WTC11 (cell line): Measurements from ENCODE around the gene PXMP2. TPM values are rescaled to one million over a fixed set of nuclear protein-coding genes. Genes with fewer than 3 reads are reported as not detected.

Source experiments
- GTF2I ChIP-seq: fragments of 250-450 bp; sonication (Bioruptor Pico); conservative IDR thresholded peaks from 2 replicates; pipeline ENCODE4 v1.4.0; 2021; ENCODE audit warnings: mild to moderate bottlenecking
- NFATC4 ChIP-seq: fragments of 250-450 bp; sonication (Bioruptor Pico); IDR thresholded peaks from 2 replicates; pipeline ENCODE4 v1.9.0; 2021; ENCODE audit warnings: mild to moderate bottlenecking
- NR3C1 ChIP-seq: sonication (generic); formaldehyde crosslinking; conservative IDR thresholded peaks from 2 replicates; pipeline ENCODE4 v1.8.1; 2023; ENCODE audit warnings: low read depth, mild to moderate bottlenecking, missing genetic modification reagents
- OVOL2 ChIP-seq: fragments of 250-450 bp; sonication (Bioruptor Pico); IDR thresholded peaks from 2 replicates; pipeline ENCODE4 v1.9.0; 2021; ENCODE audit warnings: mild to moderate bottlenecking, borderline replicate concordance
- RELA ChIP-seq: sonication (generic); formaldehyde crosslinking; IDR thresholded peaks from 2 replicates; pipeline ENCODE4 v1.8.1; 2022; ENCODE audit warnings: missing genetic modification reagents, mild to moderate bottlenecking, borderline replicate concordance
- SOX15 ChIP-seq: fragments of 250-450 bp; sonication (Bioruptor Pico); IDR thresholded peaks from 2 replicates; pipeline ENCODE4 v1.9.0; 2021; ENCODE audit warnings: mild to moderate bottlenecking
- ZNF396 ChIP-seq: fragments of 250-450 bp; sonication (Bioruptor Pico); IDR thresholded peaks from 2 replicates; pipeline ENCODE4 v1.8.0; 2021; ENCODE audit warnings: mild to moderate bottlenecking, moderate library complexity, borderline replicate concordance
- ZNF423 ChIP-seq: fragments of 250-450 bp; sonication (Bioruptor Pico); IDR thresholded peaks from 2 replicates; pipeline ENCODE4 v2.1.2; 2022; ENCODE audit warnings: mild to moderate bottlenecking, moderate library complexity
- ZNF671 ChIP-seq: fragments of 250-450 bp; sonication (Bioruptor Pico); IDR thresholded peaks from 2 replicates; pipeline ENCODE4 v1.8.0; 2021; ENCODE audit warnings: mild to moderate bottlenecking
- total RNA-seq: library from RNA; stranded (reverse); gene quantifications from 3 replicates; pipeline ENCODE4 v1.2.3, GENCODE V29; 2021
- TF ChIP-seq, protein P1 (sequence below): sonication (generic); formaldehyde crosslinking; conservative IDR thresholded peaks from 2 replicates; pipeline ENCODE4 v1.8.1; 2023; ENCODE audit warnings: mild to moderate bottlenecking, low read depth, missing genetic modification reagents, moderate library complexity
- TF ChIP-seq, protein P2 (sequence below): sonication (generic); formaldehyde crosslinking; IDR thresholded peaks from 2 replicates; pipeline ENCODE4 v1.8.0; 2022; ENCODE audit warnings: mild to moderate bottlenecking, missing genetic modification reagents
- TF ChIP-seq, protein P3 (sequence below): sonication (generic); formaldehyde crosslinking; conservative IDR thresholded peaks from 2 replicates; pipeline ENCODE4 v1.8.1; 2022; ENCODE audit warnings: mild to moderate bottlenecking, missing genetic modification reagents
- TF ChIP-seq, protein P4 (sequence below): sonication (generic); formaldehyde crosslinking; IDR thresholded peaks from 2 replicates; pipeline ENCODE4 v1.8.0; 2022; ENCODE audit warnings: missing genetic modification reagents
- TF ChIP-seq, protein P5 (sequence below): sonication (generic); formaldehyde crosslinking; IDR thresholded peaks from 2 replicates; pipeline ENCODE4 v1.8.1; 2022; ENCODE audit warnings: mild to moderate bottlenecking, missing genetic modification reagents, moderate library complexity, borderline replicate concordance
- TF ChIP-seq, protein P6 (sequence below): fragments of 250-450 bp; sonication (Bioruptor Pico); IDR thresholded peaks from 2 replicates; pipeline ENCODE4 v1.9.0; 2021; ENCODE audit warnings: mild to moderate bottlenecking
- TF ChIP-seq, protein P7 (sequence below): sonication (generic); formaldehyde crosslinking; IDR thresholded peaks from 2 replicates; pipeline ENCODE4 v1.8.0; 2023; ENCODE audit warnings: missing genetic modification reagents, mild to moderate bottlenecking, borderline replicate concordance
- TF ChIP-seq, protein P8 (sequence below): sonication (generic); formaldehyde crosslinking; IDR thresholded peaks from 2 replicates; pipeline ENCODE4 v1.8.1; 2022; ENCODE audit warnings: missing genetic modification reagents, borderline replicate concordance

PXMP2 gene
- total RNA-seq, 1 experiment from 2014 or later: 12.6 TPM

DNA sequence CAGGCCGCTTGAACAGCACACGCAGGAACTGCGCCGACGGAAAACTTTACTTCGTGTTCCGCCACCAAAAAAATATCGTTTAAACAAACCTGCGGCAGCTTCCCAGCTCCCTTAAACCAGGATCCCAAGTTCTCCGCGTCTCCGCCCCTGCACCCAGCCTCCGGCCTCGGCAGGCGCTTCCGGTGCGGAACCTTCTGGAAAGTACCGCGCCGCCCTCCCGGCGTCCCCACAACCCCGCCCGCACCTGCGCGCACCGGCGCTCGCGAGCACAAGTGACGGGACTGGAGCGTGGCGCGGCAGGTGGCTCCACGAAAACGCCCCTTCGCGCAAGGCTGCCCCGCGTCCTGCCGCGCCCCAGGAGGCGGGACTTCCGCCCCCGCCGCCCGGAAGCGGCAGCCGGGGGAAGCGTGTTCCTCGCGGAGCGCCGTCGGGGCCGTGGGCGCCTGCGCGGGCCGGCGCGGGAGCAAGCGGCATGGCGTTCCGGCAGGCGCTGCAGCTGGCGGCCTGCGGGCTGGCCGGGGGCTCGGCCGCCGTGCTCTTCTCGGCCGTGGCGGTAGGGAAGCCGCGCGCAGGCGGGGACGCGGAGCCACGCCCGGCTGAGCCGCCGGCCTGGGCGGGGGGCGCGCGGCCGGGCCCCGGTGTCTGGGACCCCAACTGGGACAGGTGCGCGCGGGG is 23.2 kb downstream of the PXMP2 start, which contains the start of gene PGAM5 (continued):
- TF ChIP-seq, protein P1, sequence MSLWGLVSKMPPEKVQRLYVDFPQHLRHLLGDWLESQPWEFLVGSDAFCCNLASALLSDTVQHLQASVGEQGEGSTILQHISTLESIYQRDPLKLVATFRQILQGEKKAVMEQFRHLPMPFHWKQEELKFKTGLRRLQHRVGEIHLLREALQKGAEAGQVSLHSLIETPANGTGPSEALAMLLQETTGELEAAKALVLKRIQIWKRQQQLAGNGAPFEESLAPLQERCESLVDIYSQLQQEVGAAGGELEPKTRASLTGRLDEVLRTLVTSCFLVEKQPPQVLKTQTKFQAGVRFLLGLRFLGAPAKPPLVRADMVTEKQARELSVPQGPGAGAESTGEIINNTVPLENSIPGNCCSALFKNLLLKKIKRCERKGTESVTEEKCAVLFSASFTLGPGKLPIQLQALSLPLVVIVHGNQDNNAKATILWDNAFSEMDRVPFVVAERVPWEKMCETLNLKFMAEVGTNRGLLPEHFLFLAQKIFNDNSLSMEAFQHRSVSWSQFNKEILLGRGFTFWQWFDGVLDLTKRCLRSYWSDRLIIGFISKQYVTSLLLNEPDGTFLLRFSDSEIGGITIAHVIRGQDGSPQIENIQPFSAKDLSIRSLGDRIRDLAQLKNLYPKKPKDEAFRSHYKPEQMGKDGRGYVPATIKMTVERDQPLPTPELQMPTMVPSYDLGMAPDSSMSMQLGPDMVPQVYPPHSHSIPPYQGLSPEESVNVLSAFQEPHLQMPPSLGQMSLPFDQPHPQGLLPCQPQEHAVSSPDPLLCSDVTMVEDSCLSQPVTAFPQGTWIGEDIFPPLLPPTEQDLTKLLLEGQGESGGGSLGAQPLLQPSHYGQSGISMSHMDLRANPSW (CRISPR knock-in tag): peak; percentile 51; the same call in 1 of the 2 replicates
- TF ChIP-seq RELA (no peak), NR3C1 (no peak), ZNF423 (CRISPR knock-in tag) (no peak), GTF2I (CRISPR knock-in tag) (no peak), ZNF396 (CRISPR knock-in tag) (no peak), NFATC4 (CRISPR knock-in tag) (no peak), OVOL2 (no peak), SOX15 (CRISPR knock-in tag) (no peak), ZNF671 (CRISPR knock-in tag) (no peak)
- TF ChIP-seq, protein P2, sequence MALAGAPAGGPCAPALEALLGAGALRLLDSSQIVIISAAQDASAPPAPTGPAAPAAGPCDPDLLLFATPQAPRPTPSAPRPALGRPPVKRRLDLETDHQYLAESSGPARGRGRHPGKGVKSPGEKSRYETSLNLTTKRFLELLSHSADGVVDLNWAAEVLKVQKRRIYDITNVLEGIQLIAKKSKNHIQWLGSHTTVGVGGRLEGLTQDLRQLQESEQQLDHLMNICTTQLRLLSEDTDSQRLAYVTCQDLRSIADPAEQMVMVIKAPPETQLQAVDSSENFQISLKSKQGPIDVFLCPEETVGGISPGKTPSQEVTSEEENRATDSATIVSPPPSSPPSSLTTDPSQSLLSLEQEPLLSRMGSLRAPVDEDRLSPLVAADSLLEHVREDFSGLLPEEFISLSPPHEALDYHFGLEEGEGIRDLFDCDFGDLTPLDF (CRISPR knock-in tag): peak; percentile 75; the same call in 1 of the 2 replicates
- TF ChIP-seq, protein P3, sequence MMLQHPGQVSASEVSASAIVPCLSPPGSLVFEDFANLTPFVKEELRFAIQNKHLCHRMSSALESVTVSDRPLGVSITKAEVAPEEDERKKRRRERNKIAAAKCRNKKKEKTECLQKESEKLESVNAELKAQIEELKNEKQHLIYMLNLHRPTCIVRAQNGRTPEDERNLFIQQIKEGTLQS (CRISPR knock-in tag): no peak
- TF ChIP-seq, protein P4, sequence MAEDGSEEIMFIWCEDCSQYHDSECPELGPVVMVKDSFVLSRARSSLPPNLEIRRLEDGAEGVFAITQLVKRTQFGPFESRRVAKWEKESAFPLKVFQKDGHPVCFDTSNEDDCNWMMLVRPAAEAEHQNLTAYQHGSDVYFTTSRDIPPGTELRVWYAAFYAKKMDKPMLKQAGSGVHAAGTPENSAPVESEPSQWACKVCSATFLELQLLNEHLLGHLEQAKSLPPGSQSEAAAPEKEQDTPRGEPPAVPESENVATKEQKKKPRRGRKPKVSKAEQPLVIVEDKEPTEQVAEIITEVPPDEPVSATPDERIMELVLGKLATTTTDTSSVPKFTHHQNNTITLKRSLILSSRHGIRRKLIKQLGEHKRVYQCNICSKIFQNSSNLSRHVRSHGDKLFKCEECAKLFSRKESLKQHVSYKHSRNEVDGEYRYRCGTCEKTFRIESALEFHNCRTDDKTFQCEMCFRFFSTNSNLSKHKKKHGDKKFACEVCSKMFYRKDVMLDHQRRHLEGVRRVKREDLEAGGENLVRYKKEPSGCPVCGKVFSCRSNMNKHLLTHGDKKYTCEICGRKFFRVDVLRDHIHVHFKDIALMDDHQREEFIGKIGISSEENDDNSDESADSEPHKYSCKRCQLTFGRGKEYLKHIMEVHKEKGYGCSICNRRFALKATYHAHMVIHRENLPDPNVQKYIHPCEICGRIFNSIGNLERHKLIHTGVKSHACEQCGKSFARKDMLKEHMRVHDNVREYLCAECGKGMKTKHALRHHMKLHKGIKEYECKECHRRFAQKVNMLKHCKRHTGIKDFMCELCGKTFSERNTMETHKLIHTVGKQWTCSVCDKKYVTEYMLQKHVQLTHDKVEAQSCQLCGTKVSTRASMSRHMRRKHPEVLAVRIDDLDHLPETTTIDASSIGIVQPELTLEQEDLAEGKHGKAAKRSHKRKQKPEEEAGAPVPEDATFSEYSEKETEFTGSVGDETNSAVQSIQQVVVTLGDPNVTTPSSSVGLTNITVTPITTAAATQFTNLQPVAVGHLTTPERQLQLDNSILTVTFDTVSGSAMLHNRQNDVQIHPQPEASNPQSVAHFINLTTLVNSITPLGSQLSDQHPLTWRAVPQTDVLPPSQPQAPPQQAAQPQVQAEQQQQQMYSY: no peak; the same call in 1 of the 2 replicates
- TF ChIP-seq, protein P5, sequence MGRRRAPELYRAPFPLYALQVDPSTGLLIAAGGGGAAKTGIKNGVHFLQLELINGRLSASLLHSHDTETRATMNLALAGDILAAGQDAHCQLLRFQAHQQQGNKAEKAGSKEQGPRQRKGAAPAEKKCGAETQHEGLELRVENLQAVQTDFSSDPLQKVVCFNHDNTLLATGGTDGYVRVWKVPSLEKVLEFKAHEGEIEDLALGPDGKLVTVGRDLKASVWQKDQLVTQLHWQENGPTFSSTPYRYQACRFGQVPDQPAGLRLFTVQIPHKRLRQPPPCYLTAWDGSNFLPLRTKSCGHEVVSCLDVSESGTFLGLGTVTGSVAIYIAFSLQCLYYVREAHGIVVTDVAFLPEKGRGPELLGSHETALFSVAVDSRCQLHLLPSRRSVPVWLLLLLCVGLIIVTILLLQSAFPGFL (CRISPR knock-in tag): no peak
- TF ChIP-seq, protein P6, sequence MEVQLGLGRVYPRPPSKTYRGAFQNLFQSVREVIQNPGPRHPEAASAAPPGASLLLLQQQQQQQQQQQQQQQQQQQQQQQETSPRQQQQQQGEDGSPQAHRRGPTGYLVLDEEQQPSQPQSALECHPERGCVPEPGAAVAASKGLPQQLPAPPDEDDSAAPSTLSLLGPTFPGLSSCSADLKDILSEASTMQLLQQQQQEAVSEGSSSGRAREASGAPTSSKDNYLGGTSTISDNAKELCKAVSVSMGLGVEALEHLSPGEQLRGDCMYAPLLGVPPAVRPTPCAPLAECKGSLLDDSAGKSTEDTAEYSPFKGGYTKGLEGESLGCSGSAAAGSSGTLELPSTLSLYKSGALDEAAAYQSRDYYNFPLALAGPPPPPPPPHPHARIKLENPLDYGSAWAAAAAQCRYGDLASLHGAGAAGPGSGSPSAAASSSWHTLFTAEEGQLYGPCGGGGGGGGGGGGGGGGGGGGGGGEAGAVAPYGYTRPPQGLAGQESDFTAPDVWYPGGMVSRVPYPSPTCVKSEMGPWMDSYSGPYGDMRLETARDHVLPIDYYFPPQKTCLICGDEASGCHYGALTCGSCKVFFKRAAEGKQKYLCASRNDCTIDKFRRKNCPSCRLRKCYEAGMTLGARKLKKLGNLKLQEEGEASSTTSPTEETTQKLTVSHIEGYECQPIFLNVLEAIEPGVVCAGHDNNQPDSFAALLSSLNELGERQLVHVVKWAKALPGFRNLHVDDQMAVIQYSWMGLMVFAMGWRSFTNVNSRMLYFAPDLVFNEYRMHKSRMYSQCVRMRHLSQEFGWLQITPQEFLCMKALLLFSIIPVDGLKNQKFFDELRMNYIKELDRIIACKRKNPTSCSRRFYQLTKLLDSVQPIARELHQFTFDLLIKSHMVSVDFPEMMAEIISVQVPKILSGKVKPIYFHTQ (CRISPR knock-in tag): no peak
- TF ChIP-seq, protein P7, sequence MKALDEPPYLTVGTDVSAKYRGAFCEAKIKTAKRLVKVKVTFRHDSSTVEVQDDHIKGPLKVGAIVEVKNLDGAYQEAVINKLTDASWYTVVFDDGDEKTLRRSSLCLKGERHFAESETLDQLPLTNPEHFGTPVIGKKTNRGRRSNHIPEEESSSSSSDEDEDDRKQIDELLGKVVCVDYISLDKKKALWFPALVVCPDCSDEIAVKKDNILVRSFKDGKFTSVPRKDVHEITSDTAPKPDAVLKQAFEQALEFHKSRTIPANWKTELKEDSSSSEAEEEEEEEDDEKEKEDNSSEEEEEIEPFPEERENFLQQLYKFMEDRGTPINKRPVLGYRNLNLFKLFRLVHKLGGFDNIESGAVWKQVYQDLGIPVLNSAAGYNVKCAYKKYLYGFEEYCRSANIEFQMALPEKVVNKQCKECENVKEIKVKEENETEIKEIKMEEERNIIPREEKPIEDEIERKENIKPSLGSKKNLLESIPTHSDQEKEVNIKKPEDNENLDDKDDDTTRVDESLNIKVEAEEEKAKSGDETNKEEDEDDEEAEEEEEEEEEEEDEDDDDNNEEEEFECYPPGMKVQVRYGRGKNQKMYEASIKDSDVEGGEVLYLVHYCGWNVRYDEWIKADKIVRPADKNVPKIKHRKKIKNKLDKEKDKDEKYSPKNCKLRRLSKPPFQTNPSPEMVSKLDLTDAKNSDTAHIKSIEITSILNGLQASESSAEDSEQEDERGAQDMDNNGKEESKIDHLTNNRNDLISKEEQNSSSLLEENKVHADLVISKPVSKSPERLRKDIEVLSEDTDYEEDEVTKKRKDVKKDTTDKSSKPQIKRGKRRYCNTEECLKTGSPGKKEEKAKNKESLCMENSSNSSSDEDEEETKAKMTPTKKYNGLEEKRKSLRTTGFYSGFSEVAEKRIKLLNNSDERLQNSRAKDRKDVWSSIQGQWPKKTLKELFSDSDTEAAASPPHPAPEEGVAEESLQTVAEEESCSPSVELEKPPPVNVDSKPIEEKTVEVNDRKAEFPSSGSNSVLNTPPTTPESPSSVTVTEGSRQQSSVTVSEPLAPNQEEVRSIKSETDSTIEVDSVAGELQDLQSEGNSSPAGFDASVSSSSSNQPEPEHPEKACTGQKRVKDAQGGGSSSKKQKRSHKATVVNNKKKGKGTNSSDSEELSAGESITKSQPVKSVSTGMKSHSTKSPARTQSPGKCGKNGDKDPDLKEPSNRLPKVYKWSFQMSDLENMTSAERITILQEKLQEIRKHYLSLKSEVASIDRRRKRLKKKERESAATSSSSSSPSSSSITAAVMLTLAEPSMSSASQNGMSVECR (CRISPR knock-in tag): no peak; the same call in none of the 2 replicates
- TF ChIP-seq, protein P8, sequence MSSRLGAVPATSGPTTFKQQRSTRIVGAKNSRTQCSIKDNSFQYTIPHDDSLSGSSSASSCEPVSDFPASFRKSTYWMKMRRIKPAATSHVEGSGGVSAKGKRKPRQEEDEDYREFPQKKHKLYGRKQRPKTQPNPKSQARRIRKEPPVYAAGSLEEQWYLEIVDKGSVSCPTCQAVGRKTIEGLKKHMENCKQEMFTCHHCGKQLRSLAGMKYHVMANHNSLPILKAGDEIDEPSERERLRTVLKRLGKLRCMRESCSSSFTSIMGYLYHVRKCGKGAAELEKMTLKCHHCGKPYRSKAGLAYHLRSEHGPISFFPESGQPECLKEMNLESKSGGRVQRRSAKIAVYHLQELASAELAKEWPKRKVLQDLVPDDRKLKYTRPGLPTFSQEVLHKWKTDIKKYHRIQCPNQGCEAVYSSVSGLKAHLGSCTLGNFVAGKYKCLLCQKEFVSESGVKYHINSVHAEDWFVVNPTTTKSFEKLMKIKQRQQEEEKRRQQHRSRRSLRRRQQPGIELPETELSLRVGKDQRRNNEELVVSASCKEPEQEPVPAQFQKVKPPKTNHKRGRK (CRISPR knock-in tag): no peak
